GM12892 (cell line): ENCODE results near the gene SCAND1.

Experiments used
- POLR2A ChIP-seq: IDR thresholded peaks from 2 replicates; pipeline ENCODE4 v1.6.1; 2011; ENCODE audit warnings: low read depth, low read length, control low read depth
- POLR2AphosphoS5 ChIP-seq: IDR thresholded peaks from 2 replicates; pipeline ENCODE4 v1.6.1; 2011; ENCODE audit warnings: low read depth, low read length, control low read depth
- TAF1 ChIP-seq: IDR thresholded peaks from 2 replicates; pipeline ENCODE4 v1.6.1; 2011; ENCODE audit warnings: low read depth, mild to moderate bottlenecking, control low read depth, low read length, borderline replicate concordance

DNA sequence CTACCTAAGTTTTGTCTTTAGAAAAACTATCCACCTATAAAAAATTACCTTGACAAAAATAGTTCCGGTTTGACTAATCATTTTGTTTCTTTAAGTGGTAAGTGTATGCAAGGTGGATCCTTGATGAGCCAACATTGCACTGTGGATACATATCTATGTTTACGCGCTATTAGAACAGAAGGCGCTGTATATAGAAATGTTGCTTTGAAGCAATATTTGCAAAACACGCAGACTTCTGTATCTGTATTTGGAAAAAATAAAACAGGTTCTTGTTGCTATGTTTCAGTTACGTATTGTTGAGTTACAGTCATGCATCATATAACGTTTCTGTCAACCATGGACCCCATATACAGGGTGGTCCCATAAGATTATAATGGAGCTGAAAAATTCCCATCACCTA lies 4.2 kb downstream of the SCAND1 start:
- TF ChIP-seq POLR2A (no peak), POLR2AphosphoS5 (no peak), TAF1 (no peak)
